ENCODE data around the gene ZNF581. TPM values are rescaled to one million over a fixed set of nuclear protein-coding genes. Genes with fewer than 3 reads are reported as not detected.

The ZNF581 gene
- total RNA-seq, 1 experiment from 2014 or later = 37.5 TPM

- intact Hi-C loops (cut with micrococcal nuclease) = loop anchor here (2.0 kb wide), 1 partner anchor 43 kb away; the partner anchor contains the start of gene FIZ1
- peaks cover 79% of the 10 kb centered on the region for H3K79me2 ChIP-seq (ENCODE audit: low read length)
Measured at GRCh38 chr19:55641426-55642152, 1.9 kb upstream of the ZNF581 start.

GRCh38 chr19:55642153-55643002, 1.1 kb upstream of the ZNF581 start:
- POLR2A ChIA-PET (ENCODE audit: unreplicated experiment) = no interaction called here

More at GRCh38 chr19:55641426-55642152, 1.9 kb upstream of the ZNF581 start:
- Histone ChIP-seq H3K9me2 (replicated peaks; ENCODE audit: low read length) (no peaks in the 10 kb centered on the region), H3K9me3 (ENCODE audit: low read length) (no peaks in the 10 kb centered on the region), H3K36me3 (ENCODE audit: low read depth, low read length) (peaks cover 14% of the 10 kb centered on the region), H3K4me2 (ENCODE audit: low read length) (peak overlapping the region; percentile 85), H3K9ac (ENCODE audit: low read length) (peak overlapping the region; percentile 95), H2AFZ (ENCODE audit: low read length) (peak overlapping the region; percentile 94), H3K4me1 (ENCODE audit: insufficient read depth, low read length) (peaks cover 34% of the 10 kb centered on the region), H3K27me3 (ENCODE audit: low read length) (no peaks in the 10 kb centered on the region), H3F3A (ENCODE audit: low read length, unreplicated experiment) (peaks cover 4% of the 10 kb centered on the region), H3K27ac (ENCODE audit: low read length) (peak overlapping the region; percentile 62), H3K4me3 (ENCODE audit: low read length) (peak overlapping the region; percentile 96), H4K20me1 (ENCODE audit: low read length) (0 out of 2 replicates have a peak, but pooled peaks cover 4% of the 10 kb centered on the region)
- BruUV-seq (replicated peaks) = no TSS peak
- ChIA-PET POLR2A (ENCODE audit: unreplicated experiment) (interaction anchor here (0.7 kb wide), 1 partner anchor 34 kb away, joined by 5 read pairs; no protein-coding TSS in a partner anchor), CTCF (interaction anchor here (0.6 to 1.5 kb wide), 2 partner anchors 13 to 17 kb away, joined by 6 to 7 read pairs; partner anchors contain the start of genes U2AF2 and ZNF784)
- no peak for TF ChIP-seq EZH2 (IDR thresholded peaks at IDR 0.05; ENCODE audit: low read length, unreplicated experiment)
- no peak for TF ChIP-seq EZH2phosphoT487 (IDR thresholded peaks at IDR 0.05; ENCODE audit: borderline replicate concordance, low read length)
- no peak for TF ChIP-seq CTCF (conservative IDR thresholded peaks at IDR 0.05; ENCODE audit: low read depth, low read length)
- peak; percentile 2 for ATAC-seq
- no peak for DNase-seq

GRCh38 chr19:55643887-55644176, 383 bp downstream of the ZNF581 start:
- peak overlapping the region; percentile 95 for H3K9ac ChIP-seq (ENCODE audit: low read length)
- no peak for DNase-seq
- 0 out of 2 replicates have a peak, but pooled peaks cover 4% of the 10 kb centered on the region for H4K20me1 ChIP-seq (ENCODE audit: low read length)
- H3K79me2 ChIP-seq (ENCODE audit: low read length) = peaks cover 67% of the 10 kb centered on the region
- H3K27ac ChIP-seq (ENCODE audit: low read length) = peak overlapping the region; percentile 53; the same call in 1 of the 2 replicates
- peak overlapping the region; percentile 96 for H3K4me3 ChIP-seq (ENCODE audit: low read length)
- TF ChIP-seq EZH2phosphoT487 (IDR thresholded peaks at IDR 0.05; ENCODE audit: borderline replicate concordance, low read length) = no peak
- no peak for TF ChIP-seq CTCF (conservative IDR thresholded peaks at IDR 0.05; ENCODE audit: low read depth, low read length)
- no peak for TF ChIP-seq EZH2 (IDR thresholded peaks at IDR 0.05; ENCODE audit: low read length, unreplicated experiment)
- POLR2A ChIA-PET (ENCODE audit: unreplicated experiment) = no interaction called here
- BruUV-seq (replicated peaks) = no TSS peak
- H3K4me2 ChIP-seq (ENCODE audit: low read length) = peak overlapping the region; percentile 85
- no peaks in the 10 kb centered on the region for H3K9me2 ChIP-seq (replicated peaks; ENCODE audit: low read length)
- peaks cover 46% of the 10 kb centered on the region for H3K4me1 ChIP-seq (ENCODE audit: insufficient read depth, low read length)
- H2AFZ ChIP-seq (ENCODE audit: low read length) = no peak overlapping the region
- H3K36me3 ChIP-seq (ENCODE audit: low read depth, low read length) = peaks cover 14% of the 10 kb centered on the region
- peaks cover 9% of the 10 kb centered on the region for H3F3A ChIP-seq (ENCODE audit: low read length, unreplicated experiment)
- no peaks in the 10 kb centered on the region for H3K27me3 ChIP-seq (ENCODE audit: low read length)
- CTCF ChIA-PET = no interaction called here
- intact Hi-C loops (cut with micrococcal nuclease) = no loop called here
- no peaks in the 10 kb centered on the region for H3K9me3 ChIP-seq (ENCODE audit: low read length)
- no peak for ATAC-seq

More at GRCh38 chr19:55642153-55643002, 1.1 kb upstream of the ZNF581 start:
- Histone ChIP-seq H3K4me3 (ENCODE audit: low read length) (peak overlapping the region; percentile 96), H3K4me1 (ENCODE audit: insufficient read depth, low read length) (peaks cover 38% of the 10 kb centered on the region), H3K79me2 (ENCODE audit: low read length) (peaks cover 71% of the 10 kb centered on the region), H3K36me3 (ENCODE audit: low read depth, low read length) (peaks cover 14% of the 10 kb centered on the region), H3K9me2 (replicated peaks; ENCODE audit: low read length) (no peaks in the 10 kb centered on the region), H4K20me1 (ENCODE audit: low read length) (0 out of 2 replicates have a peak, but pooled peaks cover 4% of the 10 kb centered on the region), H3K27me3 (ENCODE audit: low read length) (no peaks in the 10 kb centered on the region), H3K4me2 (ENCODE audit: low read length) (peak overlapping the region; percentile 85), H3F3A (ENCODE audit: low read length, unreplicated experiment) (peaks cover 7% of the 10 kb centered on the region), H3K27ac (ENCODE audit: low read length) (peak overlapping the region; percentile 53), H2AFZ (ENCODE audit: low read length) (peak overlapping the region; percentile 56), H3K9me3 (ENCODE audit: low read length) (no peaks in the 10 kb centered on the region), H3K9ac (ENCODE audit: low read length) (peak overlapping the region; percentile 95)
- intact Hi-C loops (cut with micrococcal nuclease) = no loop called here
- DNase-seq (peak; percentile 51), ATAC-seq (peak; percentile 5)
- CTCF ChIA-PET = interaction anchor here (0.8 to 1.5 kb wide), 2 partner anchors 10 to 12 kb away, joined by 3 to 6 read pairs; partner anchors contain the start of gene U2AF2
- TF ChIP-seq EZH2 (IDR thresholded peaks at IDR 0.05; ENCODE audit: low read length, unreplicated experiment) (no peak), EZH2phosphoT487 (IDR thresholded peaks at IDR 0.05; ENCODE audit: borderline replicate concordance, low read length) (peak; percentile 92)
- BruUV-seq (replicated peaks) = no TSS peak
